GOT3 (cell line): Measurements from ENCODE around the gene CACNA1C.

Experiments used
- DNase-seq: peaks from one replicate; lab custom pipeline; 2025; ENCODE audit warnings: mixed read lengths; lab: John Stamatoyannopoulos, UW

CACNA1C gene

DNA sequence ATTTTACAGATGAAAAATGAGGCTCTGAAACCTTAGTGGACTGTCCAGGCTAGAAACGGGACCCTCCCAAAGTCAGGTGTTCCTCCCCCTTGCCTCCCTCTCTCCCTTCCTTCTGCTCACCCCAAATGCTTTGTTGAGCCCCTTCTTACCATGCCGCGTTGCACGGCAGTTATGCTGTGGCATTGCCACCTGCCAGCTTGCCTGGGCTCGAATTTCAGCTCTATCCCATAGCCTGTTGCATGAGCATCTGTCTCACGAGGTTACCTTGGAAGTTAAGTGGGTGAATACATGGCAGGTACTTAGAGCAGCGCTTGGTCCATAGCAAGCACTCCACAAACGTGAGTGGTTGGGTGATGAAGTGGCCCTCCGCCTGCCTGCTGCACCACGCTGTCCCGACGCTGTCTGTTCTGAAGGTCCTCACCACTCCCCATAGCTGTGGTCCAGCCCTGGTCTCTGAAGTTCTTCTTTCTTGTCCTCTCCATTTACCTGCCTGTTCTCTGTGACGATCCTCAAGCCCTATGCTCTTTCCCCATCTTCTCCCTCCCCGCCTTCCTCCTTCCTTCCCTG lies 269.9 kb downstream of the CACNA1C start:
- DNase-seq = no peak

DNA sequence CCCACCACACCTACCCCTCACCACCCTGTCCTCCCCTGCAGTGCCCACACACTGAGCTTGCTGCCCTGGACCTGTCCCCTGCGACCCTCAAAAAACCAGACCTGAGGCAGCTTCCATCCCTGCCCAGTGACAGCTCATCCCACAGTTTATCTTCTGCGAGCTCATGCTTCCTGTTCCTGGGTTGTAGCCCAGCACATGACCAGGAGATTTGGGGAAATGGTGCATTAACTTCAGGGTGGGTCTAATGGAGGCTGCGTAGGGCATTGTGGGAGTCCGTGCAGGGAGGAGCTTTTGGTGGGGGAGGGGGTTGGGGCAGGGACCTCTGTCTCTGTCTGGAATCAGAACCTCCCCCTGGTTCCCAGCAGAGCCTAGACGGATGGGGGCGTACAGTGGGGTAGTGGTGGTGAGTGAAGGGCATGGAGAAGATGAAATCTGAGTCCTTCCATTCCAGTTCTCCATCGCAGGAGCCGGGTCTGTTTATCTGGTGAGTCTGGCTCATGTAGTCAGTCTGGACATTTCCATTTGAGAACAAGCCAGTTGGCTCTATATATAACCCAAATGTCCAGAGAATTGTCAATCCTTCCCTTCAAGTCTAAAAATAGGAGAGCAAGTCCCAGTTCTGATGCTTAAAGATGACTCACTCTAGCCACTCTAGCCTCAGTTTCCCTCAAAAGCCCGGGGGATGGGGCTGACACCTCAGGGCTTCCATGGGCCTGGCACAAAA lies 270.9 kb downstream of the CACNA1C start:
- no peak for DNase-seq

DNA sequence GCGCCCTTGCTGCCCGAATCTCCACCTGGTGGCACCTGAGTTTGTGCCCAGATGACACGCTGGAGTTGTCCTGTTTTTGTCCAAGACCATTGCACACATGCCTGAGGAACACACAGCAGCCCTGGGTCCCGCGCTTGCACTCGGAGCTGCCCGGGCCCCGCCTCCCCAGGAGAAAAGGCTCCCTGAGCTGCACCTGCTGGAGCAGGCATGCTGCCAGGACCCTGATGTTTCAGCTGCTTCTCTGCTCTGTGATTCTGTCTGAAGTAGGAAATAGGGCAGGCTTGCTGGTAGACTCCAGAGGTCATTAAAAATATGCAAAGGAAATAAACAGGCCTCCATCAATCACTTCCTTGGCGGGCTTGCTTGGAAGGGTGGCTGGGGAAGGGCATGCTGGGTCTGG lies 271.6 kb downstream of the CACNA1C start:
- DNase-seq = no peak

DNA sequence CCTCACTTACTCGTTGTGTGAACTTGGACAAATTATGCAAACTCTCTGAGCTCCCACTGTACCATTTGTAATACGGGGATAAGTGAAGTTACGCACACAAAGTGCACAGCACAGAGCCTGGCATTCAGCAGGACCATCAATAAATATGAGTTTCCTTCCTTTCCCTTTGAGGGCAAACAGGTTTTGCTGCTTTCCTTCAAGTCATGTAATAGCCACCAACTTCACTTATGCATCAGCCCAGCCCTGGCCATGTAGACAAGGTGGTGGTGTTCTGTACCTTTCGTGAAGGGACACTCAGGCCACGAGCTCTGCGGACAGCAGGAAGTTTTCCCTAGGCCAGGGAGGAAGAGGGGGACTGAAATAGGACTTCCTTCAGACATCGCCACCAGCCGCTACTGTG lies 272.7 kb downstream of the CACNA1C start:
- no peak for DNase-seq

DNA sequence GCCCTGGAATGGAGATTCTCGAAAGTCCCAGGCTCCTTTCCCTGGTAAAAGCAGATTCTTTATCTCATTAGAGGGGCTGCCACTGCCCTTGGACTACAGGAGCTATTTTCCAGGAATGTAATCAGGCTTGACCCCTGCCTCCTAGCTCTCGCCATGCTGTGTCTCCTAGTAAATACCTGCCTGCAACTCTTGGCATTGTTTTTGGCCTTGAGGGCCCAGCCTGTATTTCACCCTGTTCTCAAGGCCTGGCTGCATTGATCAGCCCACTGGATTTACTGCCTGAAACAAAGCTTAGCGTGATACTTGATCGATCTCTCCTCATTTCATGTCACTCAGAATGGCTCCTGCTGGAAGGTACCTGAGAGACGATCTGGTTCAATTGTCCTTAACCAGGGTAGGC lies 273.7 kb downstream of the CACNA1C start:
- no peak for DNase-seq

DNA sequence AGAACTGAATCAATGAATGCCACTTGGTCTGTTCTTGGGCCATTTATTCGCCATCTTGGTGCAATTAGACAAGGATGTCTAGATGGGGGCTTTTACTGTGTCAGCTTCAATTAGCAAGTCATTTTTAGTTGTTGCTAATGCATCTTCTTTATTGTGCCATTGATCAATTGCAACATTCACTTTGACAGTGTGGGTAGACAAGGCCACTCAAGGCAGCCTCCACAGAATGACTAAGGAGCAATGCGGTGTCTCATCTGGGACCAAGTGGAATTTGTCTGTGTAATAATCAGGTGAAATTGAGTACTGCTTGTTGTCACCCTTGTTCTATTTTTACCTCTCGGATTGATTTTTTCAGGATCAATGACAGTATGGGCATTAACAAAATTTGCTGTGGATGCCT lies 275.9 kb downstream of the CACNA1C start:
- no peak for DNase-seq

DNA sequence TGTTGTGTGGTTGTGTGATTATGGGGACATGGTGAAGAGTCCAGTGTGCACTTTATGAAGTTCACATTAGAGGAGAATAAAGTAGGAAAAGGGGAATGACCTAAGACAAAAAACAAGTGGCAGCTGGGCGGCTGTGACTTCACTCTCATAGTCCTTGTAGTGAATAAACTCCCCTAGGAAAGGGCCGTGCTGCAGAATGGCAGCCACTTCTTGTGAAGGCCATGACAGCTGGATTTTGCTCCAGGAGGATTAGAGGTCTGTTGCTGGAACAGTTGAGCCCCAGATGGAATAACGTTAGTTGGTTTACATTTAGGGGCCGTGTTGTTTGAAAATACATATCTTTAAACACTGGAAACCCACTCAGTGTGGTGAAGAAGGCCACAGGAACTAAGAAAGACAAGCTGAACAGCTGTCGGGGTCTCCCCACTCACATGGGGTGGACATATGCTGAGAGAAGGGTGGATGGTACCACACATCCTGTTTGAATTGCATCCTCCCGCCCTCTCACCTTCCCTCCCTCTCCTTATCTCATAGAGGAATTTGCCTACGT lies 276.9 kb downstream of the CACNA1C start:
- no peak for DNase-seq

DNA sequence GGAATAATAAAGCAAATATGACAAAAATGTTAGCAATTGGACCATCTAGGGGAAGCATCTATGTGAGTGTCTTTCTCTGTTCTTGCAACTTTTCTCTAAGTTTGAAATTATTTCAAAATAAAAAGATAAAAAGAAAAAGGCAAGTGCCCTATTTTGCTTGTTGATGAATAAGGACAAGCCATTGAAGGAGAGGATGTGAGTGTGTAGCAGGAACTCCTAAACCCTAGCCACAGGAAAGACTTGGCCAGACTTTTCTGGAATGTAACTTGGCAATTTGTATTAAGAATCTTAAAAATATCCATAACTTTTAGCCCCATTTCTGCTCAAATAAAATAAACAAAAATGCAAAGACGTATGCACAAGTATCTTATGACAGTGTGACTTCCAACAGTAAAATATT lies 279.4 kb downstream of the CACNA1C start:
- no peak for DNase-seq

DNA sequence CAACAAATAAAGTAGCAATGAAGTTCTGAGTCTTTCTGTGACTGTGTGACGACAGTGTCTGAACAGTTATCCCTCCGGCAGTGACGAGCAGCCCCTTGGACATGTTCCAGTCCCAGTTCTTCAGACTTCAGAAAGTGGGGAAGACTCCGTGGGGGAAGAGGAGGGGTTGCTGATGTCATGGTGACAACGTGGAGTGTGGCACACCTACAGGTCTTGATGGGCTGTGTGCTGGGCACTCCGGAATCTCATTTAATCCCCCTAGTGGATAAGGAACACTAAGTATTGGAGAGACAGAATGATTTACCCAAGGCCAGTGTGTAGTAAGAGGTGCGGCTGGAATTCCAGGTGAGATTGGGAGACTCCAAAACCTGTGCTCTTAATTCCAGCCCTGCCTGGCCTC lies 280.2 kb downstream of the CACNA1C start:
- DNase-seq = no peak

DNA sequence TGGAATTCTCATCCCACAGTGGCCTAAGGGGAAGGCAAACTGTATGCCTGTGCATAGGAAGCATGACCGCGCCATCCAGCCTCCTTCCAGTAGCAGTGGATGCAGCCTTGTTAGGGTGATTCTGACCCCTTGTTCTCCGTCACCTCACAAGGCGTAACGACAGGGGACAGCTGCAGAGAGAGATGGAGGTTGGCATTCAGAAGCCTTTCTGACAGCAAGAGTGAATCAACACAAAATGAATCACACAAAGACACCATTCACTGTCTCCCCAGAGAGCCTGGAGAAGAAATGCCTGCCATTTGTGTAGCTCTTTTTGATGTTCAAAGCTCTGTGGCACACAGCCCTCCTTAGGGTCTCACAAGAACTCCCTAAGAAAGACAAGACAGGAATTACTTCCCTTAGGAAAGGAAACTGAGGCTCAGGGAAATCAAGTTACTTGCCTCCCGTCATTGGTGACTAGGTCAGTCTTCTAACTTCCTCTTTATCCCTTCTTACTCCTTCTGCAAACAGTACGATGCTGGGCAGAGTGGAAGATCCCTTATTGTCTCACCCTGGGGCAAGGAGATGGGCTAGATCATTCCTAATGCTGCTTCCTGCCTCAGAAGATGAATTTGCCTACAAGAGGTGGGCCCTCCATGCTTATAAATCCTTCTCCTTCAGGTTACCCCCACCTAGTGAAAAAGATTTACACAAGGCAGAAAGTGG lies 280.9 kb downstream of the CACNA1C start:
- no peak for DNase-seq

DNA sequence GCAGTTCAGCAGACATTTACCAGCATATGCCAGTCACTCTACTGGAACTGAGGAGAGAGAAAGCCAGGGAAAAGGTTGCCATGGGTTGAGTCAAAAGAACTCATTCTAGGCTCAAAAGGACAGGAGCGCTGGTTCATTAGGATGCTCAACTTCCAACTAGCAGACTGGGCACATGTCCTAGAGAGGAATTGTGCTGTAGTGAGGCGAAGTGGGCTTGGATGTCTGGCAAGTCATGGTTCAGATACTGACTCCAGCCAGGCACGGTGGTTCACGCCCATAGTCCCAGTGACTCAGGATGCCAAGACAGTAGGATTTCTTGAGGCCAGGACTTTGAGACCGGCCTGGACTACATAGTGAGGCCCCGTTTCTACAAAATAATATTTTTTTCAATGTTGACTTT lies 281.5 kb downstream of the CACNA1C start:
- DNase-seq = no peak

DNA sequence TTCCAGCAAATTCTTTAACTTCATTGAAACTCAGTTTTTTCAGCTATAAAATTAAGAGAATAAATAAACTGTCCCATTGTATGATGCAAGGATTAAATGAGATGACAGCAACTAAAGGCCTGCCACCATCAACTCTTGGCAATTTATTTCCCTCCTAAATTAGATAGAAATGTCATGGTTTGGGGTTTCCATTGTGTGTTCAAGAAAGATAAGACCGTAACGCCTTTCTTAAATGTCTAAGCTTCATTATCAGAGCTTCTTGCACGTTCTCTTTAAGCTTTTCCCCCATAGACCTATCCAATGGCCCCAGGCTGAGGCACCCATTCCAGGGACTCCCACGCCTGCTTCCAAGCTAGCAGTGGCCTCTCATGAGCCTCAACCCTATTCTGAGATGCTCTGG lies 281.9 kb downstream of the CACNA1C start:
- no peak for DNase-seq

DNA sequence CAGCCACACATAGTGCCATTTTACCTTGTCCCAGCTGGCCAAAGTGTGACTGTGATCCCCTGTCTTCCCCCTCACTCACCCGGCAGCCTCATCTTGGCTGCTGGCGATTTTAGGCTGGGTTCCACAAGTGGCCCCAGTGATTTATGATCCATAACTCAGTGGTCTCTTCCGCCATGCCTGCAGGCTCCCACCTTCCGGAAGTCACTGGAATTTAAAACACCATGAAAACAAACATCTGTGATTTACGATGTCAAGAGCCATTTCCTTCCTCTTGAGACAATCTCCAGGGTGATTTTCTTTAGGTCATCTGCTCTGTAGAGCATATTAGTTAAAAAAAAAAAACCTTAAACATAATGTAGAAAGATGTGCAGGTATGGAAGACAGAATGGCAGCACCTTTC lies 282.3 kb downstream of the CACNA1C start:
- no peak for DNase-seq

DNA sequence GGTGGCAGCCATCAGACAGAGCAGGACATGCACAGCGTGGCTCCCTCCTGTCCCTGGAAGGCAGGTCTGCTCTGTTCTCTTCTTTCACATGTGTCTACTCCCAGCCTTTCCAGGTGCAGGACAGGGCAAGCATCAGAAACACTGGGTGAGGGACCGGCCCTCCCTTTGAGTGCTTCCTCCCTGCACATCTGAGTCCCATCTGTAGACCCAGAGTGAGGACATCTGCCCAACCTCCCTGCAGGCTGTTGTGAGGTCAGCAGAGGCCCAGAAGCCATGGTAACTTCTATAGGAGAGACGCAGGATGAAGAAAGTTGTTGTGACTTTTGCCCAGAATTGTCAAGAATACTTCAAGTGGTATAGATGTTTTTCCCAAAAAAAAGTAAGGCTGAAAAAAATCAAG lies 282.7 kb downstream of the CACNA1C start:
- no peak for DNase-seq

DNA sequence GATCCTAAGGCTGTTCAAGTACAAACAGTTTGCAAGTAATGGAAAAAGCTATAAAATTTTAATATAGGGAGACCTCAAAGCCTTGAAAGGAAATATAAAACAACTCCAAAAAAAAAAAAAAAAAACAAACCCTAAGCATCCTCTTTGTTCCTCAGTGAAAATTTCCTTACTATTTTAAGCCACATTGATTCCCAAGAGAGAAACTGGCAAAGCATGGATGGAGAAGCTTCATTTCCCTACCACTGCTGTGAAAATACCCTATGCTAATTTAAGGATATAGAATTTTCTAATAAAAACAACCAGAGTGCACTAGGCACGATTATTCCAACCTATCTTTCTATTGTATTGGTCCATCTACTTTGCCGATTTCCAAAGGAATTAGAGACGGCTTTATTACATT lies 283.1 kb downstream of the CACNA1C start:
- no peak for DNase-seq

DNA sequence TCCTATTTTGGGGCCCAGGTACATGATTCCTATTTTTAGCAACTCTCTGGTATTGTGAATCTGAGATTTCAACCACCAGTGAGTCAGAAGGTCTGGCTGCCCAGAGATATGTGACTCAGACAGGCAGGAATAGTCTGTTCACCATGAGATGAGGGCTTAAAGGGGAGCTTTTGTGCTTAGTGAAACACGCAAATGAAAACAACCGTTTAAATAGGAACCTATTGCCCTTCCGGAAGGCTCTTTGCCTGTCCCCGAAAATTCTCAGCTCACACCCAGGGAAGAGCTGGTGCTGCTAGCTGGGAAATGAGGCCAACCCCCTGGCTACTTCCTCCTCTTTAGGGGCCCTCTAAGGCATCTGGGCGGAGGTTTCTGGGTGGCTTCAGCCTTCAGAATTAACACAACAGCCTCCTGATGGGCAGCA lies 283.6 kb downstream of the CACNA1C start:
- DNase-seq = no peak

DNA sequence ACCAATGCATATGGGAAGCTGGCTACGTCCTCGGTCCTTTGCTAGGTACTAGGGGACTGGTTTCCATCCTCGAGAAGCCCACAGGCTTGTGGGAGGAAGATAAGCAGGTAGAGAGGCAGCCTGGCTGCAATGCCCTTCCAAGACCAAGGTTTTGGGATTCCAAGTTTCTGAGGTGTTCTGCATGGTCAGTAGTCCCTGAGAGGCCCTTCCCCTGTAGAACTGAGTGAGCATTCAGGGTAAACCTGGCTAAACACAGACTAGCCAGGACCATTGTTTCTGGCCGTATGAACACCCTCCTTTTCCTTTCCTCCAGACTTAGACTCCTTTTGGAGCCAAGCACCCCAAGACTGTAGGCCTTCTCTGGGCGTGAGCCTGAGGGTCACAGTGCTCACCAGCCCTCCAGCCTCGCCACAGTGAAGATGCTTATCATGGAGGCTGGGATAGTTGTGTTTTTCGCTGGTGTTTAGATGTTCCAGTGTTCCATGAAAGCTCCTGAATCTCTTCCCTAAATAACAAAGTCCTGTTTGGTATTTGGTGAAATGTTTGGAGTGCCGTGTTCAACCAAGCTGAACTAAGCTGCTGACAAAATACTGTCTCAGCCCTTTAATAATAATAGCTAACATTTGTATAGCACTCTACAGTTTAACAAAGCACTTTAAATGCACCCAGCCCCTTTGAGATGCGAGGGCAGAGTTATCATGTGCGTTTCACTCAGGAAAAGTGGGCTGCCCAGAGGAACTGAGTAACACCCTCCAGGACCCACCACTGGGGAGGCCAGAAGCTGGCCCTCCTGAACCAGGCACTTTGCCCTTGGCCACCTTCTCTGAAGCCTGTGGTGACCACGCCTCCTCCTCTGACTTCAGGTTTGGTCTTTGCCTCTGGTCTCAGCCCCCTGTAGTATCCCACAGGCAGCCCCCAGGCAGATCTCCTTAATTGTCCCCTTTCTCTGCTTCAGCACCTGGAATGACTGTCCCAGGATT lies 284.5 kb downstream of the CACNA1C start:
- DNase-seq = no peak

DNA sequence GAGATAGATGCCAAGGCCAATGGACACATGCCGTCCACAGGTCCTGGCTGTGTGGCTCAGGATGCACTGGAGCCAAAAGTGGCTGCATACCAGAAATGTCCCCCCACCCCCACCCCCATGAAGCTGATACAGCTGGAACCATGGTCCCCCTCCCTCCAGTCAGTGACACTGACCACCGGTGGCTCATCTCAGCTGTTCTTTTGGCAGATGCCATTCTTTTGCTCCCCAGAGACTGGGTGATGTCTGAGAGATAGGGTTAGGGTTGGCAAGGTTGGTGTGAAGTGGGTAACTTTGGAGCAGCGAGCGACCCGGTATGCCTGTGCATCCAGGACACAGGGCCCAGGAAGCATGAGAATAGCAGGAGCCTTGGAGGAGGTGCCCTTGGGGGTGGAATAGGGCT lies 285.6 kb downstream of the CACNA1C start:
- DNase-seq = no peak

DNA sequence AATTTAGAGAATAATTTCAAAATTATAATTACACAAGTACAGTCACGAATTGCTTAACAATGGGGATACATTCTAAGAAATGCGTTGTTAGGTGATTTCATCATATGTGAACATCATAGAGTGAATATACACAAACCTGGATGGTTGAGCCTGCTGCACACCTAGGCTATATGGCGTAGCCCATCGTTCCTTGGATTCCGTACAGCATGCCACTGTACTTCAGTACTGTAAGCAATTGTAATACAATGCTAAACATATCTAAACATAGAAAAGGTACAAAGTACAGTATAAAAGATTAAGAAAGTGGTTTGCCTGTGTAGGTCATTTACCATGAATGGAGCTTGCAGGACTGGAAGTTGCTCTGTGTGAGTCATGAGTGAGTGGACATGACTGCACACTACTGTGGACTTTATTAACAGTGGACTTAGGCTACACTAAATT lies 286.2 kb downstream of the CACNA1C start:
- no peak for DNase-seq

DNA sequence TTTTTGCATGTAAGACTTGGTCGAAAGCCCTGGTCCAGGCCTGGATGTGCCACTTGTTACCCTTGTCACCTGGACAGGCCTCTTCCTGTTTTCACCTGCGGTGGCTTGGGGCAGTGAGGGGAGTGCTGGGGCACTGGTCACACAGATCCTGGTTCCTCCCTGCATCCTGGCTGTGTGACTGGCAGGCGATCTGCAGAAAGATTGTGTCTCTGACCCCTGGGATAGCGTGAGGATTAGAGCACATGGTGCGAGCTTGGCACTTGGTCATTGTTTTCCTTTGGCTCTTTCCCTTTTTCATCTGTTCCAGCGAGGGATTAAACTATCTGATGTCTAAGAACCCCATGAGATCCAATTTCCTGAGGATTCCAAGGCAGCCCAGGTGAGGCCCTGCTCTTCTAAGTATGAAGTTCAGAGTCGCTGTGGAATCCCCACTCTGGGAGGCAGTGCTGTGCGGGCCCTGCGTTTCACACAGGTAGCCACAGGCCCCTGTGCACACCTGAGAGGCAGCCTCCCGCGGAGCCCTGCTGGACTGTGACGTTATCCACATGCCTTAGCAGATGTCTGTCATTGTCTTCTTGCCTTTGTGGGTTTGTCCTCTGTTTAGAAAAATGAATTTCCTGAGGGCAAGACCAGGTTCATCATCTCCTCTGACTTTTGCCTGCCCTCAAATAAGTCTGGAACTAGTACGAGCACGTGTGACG lies 288.4 kb downstream of the CACNA1C start:
- no peak for DNase-seq

DNA sequence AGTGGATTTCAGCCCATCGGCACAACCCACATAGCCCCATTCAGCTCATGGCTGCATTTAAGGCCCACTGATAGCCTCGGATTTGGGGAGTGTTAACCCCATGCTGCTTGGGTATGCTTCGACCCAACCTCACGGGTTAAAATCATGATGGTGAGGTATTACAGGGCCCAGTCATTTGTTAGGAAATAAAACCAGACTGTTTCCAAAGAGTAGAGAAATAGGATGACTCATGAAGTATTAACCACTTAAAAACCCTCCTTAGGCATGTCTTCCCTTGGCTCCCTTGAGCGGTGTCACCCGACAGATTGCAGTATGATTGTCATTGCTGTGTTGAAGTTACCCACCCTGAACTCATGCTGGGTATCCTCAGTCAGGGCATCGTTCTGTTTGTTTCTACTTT lies 289.1 kb downstream of the CACNA1C start:
- DNase-seq = no peak
